CD4-positive, alpha-beta T cell treated with Interleukin-21 for 1 hour (primary cell): ENCODE measurements around the gene DIP2C.
"Not testable (repeated sequence)": the region's sequence is repeated elsewhere in the genome, so short reads cannot be mapped to it uniquely, and the experiment has no call there.

Experiments used
- DNase-seq: peaks from one replicate; pipeline ENCODE4 v3.0.0-alpha.2; 2020

The DIP2C gene

DNA sequence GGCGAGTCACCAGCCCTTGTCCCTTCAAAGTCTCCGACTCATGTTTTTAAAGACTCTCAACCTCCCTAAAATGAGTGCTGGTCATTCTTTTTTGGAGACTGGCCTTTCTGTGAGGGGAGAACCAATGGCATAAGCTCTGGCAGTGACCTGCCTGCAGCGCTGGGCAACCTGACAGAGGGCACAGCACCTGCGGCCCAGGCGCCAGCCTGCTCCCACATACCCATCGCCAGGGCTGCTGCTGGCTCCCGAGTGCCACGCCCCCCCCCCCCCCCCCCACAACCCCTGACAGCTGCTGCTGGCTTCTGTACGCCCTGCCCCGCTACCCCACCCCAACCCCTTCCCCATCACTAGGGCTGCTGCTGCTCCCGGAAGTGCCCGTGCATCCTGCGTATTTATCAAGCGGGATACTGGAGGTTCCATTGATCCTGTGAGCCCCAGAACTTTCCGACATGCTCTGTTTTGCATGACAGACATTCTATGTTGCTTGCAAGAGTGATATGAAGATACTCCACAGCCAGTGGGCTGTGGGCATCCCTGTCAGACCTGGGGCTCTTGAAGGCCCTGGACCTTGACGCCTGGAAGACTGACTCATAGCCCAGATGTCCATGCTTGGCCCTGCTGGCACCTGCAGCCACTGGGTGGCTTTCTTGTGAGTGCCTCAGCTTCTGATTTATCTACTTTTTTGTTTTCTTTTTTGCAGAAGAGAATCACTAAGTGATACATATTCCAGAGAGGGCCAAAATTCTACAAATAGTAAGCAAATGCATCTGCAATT is 310.4 kb downstream of the DIP2C start:
- no peak for DNase-seq

DNA sequence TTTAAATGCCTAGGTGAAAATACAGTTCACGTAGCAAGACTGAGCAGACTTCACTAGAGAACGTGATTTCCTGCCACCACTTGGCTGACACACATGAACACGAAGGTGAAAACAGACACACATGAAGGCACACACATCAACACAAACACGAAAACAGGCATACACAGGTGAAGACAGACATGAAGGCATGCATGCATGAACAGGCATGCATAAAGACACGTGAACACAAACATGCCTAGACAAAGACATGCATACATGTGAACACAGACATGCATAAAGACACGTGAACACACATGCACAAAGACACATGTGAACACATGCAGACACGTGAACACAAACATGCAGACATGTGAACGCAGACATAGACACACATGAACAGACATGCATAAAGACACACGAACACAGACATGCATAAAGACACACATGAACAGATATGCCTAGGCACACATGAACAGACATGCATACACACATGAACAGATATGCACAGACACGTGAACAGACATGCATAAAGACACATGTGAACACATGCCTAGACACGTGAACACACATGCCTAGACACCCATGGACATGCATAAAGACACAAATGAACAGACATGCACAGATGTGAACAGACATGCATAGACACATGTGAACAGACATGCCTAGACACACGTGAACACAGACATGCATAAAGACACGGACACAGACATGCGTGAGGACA is 311.1 kb downstream of the DIP2C start:
- DNase-seq: no peak

DNA sequence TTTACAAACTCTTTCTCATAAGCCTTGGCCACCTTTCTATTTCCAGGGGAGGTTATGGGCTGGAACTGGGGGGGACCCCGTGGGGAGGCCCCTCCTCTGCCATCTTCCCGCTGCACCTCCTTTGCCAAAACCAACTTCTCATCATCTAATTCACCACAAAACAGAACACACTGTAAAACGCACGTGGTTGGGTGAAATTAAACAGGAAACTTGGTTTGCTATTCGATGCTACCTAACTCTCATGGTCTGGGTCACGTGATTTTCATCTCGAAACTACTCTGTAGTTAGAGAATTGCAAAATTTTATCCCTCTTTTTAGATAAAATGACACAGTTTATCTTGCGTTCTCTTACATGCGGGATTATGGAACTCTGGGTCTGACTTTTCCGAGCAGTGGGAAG is 312.2 kb downstream of the DIP2C start:
- no peak for DNase-seq

DNA sequence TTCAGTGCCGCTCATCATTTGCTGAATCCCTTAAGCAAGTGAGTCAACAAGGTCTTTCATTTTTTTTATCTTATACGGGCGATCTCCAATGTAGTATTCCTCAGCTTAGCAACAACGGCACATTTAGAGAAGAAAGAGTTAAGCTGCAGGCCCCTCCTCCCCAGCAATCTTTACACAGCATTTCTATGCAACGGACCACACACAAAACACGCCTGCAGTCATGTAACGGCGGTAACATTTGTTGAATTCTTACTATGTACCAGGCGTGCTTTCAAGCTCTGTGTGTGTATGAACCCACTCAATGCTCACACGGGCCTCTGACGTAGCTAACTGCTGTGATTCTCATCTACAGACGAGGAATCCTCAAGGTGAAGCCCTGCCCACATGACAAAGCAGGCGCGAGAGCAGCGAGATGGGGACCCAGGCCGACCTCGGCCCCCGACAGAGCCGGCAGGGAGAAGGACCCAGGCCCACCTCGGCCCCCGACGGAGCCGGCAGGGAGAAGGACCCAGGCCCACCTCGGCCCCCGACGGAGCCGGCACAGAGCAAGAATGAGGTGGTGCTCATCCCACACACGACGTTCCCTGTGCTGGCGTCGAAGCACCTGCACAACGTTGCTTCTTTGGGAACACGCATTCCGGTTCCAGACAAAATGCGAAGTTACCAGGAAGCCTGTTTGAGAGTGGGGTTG is 313.5 kb downstream of the DIP2C start:
- no peak for DNase-seq

DNA sequence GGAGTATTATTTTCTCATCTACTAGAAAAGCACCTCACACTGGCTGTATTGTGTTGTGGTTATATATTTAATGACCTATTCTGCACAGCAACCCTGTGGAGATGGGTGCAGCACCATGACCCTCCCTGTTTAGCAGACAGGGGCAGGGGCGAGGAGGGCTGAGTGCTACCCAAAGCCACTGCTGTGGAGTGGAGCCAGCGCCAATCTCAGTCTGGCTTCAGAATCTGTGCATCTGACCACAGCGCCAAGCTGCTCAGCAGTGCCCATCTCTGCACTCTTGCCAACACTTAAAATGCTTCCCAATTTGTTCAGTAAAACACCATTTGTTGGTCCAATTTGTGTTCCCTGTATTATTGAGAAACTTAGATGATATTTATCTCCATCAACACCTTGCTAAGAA is 315.1 kb downstream of the DIP2C start:
- DNase-seq: no peak

DNA sequence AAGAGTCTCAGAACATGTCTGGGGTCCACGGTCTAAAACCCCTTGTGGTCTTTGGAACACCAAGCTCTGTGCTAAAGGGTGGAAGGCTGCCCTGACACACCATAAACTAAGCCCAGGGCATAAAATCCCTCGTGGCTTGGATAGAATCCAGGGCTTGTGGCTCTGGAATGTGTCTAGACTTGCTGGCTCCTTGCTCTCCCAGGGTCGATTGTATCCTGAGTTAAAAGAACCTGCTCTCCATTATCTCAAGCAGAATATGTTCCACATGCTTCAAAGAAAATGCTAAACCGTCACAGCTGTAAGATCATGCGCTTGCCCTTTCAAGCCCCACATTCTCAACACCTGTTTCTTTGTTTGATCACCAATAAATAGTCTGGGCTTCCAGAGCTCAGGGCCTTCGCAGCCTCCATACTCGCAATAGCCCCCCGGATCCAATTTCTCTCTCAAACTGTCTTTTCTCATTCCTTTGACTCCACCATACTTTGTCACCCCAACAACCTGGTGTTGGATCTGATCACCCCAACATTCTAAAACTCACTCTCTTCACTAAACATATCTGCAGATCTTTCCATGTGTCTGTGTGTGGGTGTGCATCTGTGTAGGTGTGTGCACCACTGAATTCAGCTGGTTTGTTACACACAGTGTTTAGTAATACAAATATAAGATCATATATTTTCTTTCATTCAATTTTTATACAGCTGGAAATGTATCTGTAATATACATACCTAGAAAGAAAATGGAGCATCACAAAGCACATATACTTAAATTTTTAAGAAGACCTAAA is 315.8 kb downstream of the DIP2C start:
- DNase-seq: no peak

DNA sequence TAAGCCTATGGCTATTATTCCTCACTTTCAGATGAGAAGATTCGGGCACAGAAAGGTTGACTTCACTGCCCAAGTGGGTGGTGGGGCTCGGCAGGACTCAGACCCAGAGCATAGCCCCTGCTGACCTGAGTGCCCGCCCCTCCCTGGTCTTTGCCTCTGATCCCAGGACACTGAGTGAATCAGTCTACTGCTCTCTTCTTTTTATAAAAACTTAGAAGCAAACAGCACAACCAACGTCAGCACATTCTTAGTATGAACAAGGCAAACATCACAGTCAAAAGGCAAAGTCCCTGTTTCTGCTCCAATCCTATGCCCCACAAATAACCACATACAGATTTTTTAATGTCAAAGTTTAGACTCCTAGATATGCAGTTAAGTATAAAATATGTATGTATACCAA is 316.5 kb downstream of the DIP2C start:
- no peak for DNase-seq

DNA sequence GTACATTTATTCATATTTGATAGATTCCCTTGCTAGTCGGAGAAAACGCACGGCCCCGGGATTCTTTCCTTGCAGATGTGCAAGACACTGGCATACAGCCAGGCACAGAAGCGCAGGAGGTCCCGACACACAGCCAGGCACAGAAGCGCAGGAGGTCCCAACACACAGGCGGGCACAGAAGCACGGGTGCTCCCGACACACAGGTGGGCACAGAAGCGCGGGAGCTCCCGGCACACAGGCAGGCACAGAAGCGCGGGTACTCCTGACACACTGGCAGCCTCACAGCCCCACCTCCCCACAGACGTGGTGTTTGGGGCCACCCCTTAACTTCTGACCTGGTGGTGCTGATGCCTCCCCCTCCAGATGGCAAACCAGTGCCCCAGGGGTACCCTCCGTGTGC is 316.9 kb downstream of the DIP2C start:
- DNase-seq: no peak

DNA sequence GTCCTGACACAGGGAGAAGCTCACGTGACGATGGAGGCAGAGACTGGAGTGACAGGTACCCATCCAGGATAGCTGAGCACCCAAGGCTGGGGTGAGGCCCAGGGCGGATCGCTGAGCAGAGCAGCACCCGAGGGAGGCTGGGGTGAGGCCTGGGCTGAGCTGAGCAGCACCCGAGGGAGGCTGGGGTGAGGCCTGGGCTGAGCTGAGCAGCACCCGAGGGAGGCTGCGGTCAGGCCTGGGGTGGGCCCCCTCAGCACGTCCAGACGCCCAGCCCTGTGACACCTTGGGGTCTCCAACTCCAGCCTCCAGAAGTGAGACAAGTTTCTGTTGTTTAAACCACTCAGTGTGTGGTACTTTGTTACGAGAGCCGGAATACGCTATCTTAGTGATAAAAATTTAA is 318.0 kb downstream of the DIP2C start:
- no peak for DNase-seq

DNA sequence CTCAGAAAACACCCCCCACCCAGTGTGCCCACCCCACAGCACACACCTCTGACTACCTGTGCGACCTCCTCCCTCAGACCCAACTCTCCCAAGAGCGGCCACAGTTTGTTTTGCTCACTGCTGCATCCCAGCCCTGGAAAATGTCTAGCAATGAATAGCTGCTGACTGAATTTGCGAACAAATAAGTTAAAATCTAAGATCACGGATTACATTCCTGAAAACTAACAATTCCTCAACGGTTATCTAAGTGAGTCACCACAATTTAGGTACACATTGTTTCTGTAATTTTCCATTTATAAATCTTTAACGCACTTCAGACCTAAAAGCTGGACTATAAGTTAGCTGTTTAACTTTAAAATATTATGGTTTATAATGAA is 319.0 kb downstream of the DIP2C start:
- no peak for DNase-seq

DNA sequence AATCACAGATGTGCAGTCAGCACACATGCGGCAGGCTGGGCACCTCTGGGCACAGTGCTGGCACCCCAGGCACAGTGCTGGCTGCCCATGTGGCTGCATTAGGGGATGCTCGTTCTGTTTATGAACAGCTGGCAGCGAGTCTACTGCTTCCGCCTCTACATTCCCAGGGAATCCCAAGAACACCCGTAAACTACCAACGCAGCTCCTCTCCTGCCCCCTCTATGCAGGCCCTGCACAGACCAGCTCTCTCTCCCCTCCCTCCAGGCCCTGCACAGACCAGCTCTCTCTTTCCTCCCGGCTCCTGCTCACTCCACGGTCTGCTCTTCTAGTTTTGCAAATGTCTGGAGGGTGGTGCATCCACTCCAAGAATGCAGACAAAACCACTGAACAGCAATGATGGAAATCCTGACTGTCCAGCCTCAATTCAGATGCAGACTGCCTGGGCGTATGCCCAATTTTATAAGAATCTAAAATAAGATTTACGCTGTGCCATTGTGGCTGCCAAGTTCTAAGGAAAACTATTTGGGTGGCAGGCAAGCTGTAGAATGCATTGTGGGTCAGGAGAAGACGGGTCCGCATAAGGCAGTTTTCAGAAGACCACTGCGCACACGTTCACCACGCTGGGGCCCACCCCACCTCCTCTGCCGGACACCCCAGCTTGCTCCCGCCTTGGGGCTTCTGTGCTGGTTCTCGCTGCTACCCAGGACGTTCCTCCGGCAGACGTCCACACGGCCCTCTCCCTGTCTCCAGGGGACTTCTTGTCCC is 319.6 kb downstream of the DIP2C start:
- DNase-seq: no peak

DNA sequence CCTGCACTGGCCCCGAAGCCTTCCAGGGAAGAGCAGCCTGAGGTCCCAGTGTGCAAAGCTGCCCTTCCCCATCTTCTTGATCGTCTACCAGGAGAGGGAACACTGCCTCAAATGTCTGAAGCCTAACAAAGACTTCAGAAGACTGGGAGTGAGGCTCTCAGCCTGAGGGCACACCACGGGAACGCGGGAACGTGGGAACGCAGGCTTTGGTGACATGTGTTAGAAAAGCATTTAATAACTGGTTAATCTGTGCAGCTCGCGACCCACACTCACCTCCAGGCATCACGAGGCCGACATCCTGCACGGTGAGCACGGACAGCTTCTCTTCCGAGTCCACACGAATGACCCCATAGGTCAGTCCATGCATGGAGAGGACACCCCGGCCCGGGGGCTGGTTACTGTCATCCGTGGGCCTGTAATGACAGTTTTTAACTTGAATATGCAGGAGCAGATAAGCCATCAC is 320.2 kb downstream of the DIP2C start:
- no peak for DNase-seq

DNA sequence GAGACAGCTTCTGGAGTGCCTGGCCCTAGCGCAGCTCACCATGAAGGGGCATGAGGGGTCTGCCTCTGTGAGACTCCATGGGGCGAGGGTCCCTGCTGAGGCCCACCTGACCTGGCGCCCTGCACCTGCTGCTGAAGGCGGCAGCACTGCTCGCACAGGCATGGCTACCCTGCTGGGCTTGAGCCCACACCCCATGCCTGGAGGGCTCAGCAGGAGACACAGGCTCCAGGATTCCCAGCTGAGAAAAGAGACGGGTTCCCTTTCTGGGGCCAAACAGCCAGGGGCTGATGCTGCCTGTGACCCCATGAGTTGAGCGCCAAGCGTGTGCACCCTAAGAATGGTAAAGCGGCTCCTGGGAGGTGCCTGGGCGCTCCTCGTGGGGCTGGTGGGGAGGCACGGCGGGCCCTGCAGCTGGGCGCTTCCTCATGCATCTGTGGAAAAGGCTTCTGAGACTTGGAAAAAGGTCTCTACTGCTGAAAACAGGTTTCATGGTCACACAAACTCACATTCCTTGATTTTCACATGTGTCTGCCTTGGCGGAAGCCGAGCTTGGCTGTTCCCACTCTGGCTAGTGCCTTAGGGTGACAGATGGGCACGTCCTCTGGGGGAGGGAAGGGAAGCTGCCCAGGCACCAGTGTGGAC is 320.8 kb downstream of the DIP2C start:
- DNase-seq: no peak

DNA sequence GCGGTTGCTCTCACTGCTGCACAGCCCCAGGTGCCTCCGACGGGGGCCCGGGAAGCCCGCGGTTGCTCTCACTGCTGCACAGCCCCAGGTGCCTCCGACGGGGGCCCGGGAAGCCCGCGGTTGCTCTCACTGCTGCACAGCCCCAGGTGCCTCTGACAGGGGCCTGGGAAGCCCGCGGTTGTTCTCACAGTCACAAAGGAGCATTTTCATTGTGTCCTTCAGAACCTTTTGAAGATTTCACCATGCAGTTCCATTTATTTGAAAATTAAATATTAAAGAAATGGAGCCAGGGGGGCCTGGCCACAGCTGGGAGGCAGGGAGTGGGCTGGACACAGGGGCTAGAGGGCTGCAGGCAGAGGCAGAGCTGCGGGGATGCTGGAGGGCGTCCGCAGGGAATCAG is 321.4 kb downstream of the DIP2C start:
- not testable (repeated sequence) for DNase-seq

DNA sequence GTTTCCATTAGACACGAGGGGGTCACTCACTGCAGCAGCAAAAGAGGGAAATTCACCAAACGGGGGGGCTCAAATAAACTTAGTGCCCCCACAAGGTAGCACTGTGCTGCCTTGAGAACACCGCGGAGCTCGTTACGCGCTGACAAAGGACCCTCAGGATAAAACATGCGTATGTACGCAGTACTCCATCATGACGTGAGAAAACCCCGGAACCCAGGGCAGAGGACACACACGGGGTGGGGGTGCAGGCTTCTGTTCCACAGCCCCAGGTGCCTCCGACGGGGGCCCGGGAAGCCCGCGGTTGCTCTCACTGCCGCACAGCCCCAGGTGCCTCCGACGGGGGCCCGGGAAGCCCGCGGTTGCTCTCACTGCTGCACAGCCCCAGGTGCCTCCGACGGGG is 321.8 kb downstream of the DIP2C start:
- no peak for DNase-seq

DNA sequence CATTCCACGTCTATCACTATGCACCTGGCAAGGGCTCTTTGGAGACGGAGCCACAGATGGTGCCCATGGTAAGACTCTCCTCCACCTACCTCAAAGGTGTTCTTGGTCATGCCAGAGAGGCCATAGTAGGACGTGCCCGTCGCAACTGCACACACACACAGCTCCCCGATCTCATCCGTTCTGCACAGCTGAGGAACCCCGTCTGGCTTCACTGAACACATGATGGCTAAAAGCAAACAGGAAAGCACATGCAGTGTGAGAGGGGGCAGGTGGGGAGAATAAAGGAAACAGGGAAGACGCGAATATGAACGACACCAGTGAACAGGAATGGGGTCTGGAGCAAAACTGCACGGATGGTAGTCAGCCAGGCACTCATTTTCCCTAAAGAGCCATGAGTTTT is 323.3 kb downstream of the DIP2C start:
- DNase-seq: no peak

DNA sequence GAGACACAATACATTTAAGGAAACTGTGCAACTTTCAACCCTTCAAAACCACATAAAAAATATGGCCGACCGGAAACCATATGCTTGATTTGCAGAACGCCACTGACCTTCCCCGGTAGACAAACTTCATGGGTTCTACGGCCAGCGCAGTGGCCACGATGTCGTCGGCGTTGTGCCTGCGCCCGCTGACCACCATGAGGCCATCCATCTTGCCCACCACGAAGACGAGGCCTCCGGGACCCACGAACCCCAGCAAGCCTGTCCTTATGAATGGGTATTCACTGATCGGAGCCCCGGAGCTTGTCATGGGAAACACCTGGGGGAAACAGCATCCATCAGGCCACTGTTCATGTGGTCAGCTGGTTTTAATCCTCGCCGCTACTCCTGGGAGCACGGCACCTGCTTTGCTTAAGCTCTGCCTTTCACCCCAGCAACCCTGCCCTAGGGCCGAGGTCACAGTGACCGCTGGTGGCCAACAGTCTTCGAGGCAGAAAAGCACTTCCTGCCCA is 325.1 kb downstream of the DIP2C start:
- no peak for DNase-seq

DNA sequence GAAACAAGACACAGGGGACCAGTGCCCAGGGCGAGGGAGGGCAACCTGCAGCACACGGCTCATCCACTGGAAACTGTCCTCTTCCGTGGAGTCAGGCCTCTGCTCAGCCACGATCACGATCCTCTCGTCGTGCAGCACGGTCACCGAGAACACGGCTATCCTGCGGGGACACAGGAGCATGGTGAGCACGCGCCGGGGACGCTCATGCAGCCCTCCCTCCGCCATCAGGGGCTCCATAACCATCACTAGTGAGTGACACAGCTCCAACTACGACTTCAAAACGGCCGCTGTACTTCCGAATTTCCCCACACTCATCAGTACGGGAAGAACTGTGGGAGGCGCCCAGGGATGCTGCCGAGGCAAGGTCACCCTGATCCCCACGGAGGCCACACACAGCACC is 326.3 kb downstream of the DIP2C start:
- DNase-seq: no peak

DNA sequence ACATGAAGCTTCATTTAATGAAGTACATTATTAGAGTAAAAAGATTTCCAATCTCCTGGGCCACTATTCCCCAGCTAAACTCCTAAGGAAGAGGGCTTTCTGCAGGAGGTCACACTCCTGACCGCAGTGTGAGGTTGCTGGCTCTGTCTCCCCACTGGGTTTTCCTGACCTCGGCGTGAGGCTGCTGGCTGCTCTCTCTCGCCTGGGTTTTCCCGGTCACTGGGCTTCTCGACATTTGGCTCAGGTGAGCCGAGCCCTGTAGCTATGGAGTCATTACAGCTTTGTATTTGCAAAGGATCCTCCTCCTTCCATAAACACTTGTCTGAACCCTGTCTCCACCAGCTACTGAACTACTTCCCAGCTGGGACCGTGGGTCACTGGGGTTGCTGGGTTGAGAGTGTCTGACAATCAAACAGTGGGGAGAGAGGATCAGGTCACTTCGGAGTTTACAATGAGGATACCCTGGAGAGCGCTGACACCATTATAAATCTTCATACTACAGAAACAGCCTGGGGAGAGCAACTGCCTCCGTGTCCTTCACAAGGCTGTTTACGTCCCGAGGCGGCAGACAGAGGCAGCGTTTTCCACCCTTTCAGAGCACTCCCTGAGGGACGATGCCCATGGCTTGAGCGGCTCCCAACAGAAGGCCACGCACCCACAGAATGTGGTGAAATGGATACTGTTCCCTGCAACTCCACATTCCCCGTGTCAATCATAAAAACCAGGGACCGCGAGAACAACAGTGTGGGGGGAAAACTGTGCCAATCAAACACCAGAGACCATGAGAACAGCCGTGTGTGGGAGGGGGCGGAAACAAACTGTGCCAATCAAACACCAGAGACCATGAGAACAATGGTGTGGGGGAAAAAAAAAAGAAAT is 328.0 kb downstream of the DIP2C start:
- DNase-seq: no peak

DNA sequence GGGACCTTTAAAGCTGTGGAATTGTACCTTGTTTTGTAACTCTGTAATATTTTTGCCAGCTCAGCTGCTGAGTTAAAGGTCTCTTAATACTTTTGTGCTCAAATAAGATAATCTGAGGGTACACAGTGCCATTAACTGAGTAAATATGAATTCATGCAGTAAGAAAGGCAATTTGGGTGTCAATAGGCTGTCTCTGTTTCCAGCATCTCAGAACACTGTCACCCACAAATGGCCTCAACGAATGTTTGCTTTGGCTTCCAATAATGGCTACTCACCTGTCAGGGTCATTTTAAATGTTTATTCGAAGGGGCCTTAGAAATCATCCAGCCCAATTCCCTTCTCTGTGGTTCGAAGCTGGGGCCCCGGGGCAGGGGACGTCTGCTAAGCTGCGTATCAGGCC is 328.8 kb downstream of the DIP2C start:
- no peak for DNase-seq

DNA sequence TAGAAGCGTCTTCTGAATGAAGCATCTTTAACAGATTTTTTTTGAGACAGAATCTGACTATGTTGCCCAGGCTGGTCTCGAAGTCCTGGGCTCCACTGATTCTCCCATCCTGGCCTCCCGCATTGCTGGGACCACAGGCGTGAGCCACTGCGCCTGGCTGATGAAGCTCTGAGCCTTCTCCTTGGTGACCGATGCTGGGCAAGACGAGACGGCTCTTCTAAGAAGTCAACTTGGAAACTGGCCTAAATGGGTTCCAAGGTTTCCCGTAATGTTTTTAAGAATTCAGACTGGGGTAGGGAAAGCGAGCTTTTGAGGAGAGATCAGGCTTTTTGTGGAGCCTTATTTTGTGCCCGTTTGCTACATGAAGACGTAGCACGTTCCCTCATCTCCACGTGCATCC is 329.7 kb downstream of the DIP2C start:
- DNase-seq: no peak
